ENCODE data around the gene VAT1L. TPM values are rescaled to one million over a fixed set of nuclear protein-coding genes. Genes with fewer than 3 reads are reported as not detected.

VAT1L gene
- total and polyA plus RNA-seq, 2 experiments from 2014 or later: 6.2 TPM

DNA sequence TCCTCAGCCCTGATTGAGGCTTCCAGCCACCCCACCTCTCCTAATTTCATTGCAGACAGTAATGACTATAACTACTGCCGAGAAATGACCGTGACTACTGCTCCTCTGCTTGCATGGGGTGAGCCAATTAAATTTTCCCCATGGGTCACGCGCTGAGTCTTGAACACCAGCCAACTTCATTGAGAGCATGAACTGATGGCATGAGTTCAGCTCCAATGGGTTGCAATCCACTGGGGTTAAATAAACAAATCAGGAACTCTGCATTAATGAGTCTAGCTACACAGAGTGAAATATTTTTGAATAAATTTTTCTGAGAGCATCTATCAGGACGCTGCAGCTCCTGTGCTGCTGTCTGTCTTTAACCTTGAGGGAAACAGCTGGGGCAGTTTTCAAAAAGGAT is 172.4 kb downstream of the VAT1L start:
- Histone ChIP-seq H3K4me3 (no peak overlapping the region), H3K9me2 (ENCODE audit: insufficient read depth) (no peaks in the 10 kb centered on the region), H3K9me3 (ENCODE audit: low read depth) (no peaks in the 10 kb centered on the region), H4K20me1 (ENCODE audit: insufficient read depth) (no peaks in the 10 kb centered on the region), H3K27ac (no peak overlapping the region), H3K9ac (no peak overlapping the region), H3K4me2 (ENCODE audit: unreplicated experiment) (no peak overlapping the region), H3F3A (ENCODE audit: insufficient read depth) (no peaks in the 10 kb centered on the region), H3K79me2 (ENCODE audit: insufficient read depth) (no peaks in the 10 kb centered on the region), H3K4me1 (ENCODE audit: insufficient read depth) (no peaks in the 10 kb centered on the region), H3K27me3 (replicated peaks; ENCODE audit: insufficient read depth) (no peaks in the 10 kb centered on the region), H2AFZ (no peak overlapping the region), H3K36me3 (ENCODE audit: low read depth) (no peaks in the 10 kb centered on the region)
- no peak for TF ChIP-seq EZH2phosphoT487 (IDR thresholded peaks at IDR 0.05; ENCODE audit: insufficient read depth, low read depth)
- no peak for TF ChIP-seq EZH2 (IDR thresholded peaks at IDR 0.05; ENCODE audit: insufficient read depth, poor library complexity, severe bottlenecking)
- DNase-seq: no peak
- in situ Hi-C loops (cut with MboI): no loop called here
- WGBS, 2 experiments (ENCODE audit: low coverage in 1 of 2, low lambda C conversion rate in 2 of 2, missing lambda C conversion rate in 2 of 2): 80 to 86% methylated on average over 5 of the region's 5 CpGs

DNA sequence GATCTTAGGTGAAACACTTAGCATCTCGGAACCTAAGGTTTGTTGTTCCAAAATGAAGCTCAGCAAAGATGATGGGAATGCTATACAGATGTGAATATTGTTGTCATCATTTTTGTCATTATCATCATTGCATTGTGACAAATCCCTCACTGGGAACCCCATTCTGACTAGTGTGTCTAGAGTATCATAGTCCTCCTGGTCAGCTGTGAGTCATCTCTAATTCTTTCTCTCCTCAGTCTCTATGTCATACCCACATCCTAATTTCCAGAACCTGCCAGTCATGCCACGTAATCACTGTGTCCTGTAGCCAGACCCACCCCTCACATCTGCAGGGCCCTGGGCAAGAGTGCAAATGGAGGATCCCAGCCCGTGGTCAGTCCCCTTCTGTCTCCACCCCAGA is 173.4 kb downstream of the VAT1L start:
- Histone ChIP-seq H3K36me3 (ENCODE audit: low read depth) (no peaks in the 10 kb centered on the region), H3K9me3 (ENCODE audit: low read depth) (no peaks in the 10 kb centered on the region), H4K20me1 (ENCODE audit: insufficient read depth) (no peaks in the 10 kb centered on the region), H3K4me1 (ENCODE audit: insufficient read depth) (no peaks in the 10 kb centered on the region), H2AFZ (no peak overlapping the region), H3K9ac (no peak overlapping the region), H3K4me2 (ENCODE audit: unreplicated experiment) (no peak overlapping the region), H3K79me2 (ENCODE audit: insufficient read depth) (no peaks in the 10 kb centered on the region), H3K4me3 (no peak overlapping the region), H3K27me3 (replicated peaks; ENCODE audit: insufficient read depth) (no peaks in the 10 kb centered on the region), H3F3A (ENCODE audit: insufficient read depth) (no peaks in the 10 kb centered on the region), H3K9me2 (ENCODE audit: insufficient read depth) (no peaks in the 10 kb centered on the region), H3K27ac (no peak overlapping the region)
- TF ChIP-seq EZH2 (IDR thresholded peaks at IDR 0.05; ENCODE audit: insufficient read depth, poor library complexity, severe bottlenecking): no peak
- peak; percentile 57 for DNase-seq
- WGBS, 2 experiments (ENCODE audit: low coverage in 1 of 2, low lambda C conversion rate in 2 of 2, missing lambda C conversion rate in 2 of 2): 58 to 62% methylated on average over 3 of the region's 3 CpGs
- in situ Hi-C loops (cut with MboI): no loop called here

DNA sequence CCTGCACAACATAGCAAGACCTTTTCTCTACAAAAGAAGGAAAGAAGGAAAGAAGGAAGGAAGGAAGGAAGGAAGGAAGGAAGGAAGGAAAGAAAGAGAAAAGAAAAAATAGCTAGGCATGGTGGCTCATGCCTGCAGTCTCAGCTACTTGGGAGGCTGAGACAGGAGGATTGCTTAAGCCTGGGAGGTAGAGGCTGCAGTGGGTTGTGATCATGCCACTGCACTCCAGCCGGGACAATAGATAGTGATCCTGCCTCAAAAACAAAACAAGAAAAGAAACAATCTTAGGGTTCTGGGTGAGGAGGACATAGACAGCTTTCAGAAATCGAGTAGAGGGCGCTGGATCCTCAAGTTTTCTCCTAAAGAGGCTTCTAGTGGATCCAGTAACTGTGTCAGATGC is 174.3 kb downstream of the VAT1L start:
- DNase-seq: no peak
- no peaks in the 10 kb centered on the region for H3K27me3 ChIP-seq (replicated peaks; ENCODE audit: insufficient read depth)
- H3K36me3 ChIP-seq (ENCODE audit: low read depth): no peaks in the 10 kb centered on the region
- no peaks in the 10 kb centered on the region for H3F3A ChIP-seq (ENCODE audit: insufficient read depth)
- H3K27ac ChIP-seq: no peak overlapping the region
- H3K4me3 ChIP-seq: no peak overlapping the region
- no peak overlapping the region for H2AFZ ChIP-seq
- 80 to 92% methylated on average over 3 of the region's 3 CpGs for WGBS, 2 experiments (ENCODE audit: low coverage in 1 of 2, low lambda C conversion rate in 2 of 2, missing lambda C conversion rate in 2 of 2)
- H3K4me1 ChIP-seq (ENCODE audit: insufficient read depth): no peaks in the 10 kb centered on the region
- H3K79me2 ChIP-seq (ENCODE audit: insufficient read depth): no peaks in the 10 kb centered on the region
- in situ Hi-C loops (cut with MboI): no loop called here
- H3K9me3 ChIP-seq (ENCODE audit: low read depth): no peaks in the 10 kb centered on the region
- TF ChIP-seq EZH2 (IDR thresholded peaks at IDR 0.05; ENCODE audit: insufficient read depth, poor library complexity, severe bottlenecking): no peak
- no peak for TF ChIP-seq EZH2phosphoT487 (IDR thresholded peaks at IDR 0.05; ENCODE audit: insufficient read depth, low read depth)
- H4K20me1 ChIP-seq (ENCODE audit: insufficient read depth): no peaks in the 10 kb centered on the region
- H3K4me2 ChIP-seq (ENCODE audit: unreplicated experiment): no peak overlapping the region
- H3K9ac ChIP-seq: no peak overlapping the region
- H3K9me2 ChIP-seq (ENCODE audit: insufficient read depth): no peaks in the 10 kb centered on the region

DNA sequence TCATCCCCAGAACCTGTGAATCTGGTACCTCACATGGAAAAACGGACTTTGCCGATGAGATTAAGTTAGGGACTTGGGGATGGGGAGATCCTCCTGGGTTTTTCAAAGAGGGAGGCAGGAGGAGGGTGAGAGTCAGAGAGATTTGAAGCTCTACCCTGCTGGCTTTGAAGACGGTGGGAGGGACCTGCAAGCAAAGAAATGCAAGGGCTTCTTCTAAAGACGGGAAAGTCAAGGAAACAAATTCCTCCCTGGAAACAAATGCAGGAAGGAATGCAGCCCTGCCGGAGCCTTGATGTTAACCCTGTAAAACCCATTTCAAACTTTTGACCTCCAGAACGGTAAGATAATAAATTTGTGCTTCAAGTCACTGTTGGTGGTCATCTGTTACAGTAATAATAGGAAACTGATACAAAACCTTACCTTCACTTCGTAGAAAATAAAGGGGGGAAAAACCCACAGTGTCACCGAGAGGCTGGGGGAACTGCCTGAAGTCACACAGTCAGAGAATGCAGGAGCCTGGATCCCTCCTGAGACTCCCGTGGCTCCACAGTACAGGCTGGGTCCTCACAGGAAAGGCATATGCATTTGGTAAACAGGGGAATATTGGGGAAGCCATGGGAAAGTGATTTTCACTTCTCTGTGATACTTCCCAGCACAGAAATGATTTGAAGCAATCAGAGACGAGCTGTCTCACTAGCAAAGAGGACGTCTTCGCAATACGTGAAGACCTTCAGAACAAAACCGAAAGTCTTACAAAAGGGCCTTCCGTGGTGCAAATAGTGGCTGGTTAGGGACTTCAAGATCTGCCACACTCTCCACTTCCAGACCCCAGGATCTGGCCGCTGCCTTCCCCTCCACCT is 175.1 kb downstream of the VAT1L start:
- H2AFZ ChIP-seq: no peak overlapping the region
- H3K79me2 ChIP-seq (ENCODE audit: insufficient read depth): no peaks in the 10 kb centered on the region
- no peak overlapping the region for H3K9ac ChIP-seq
- H4K20me1 ChIP-seq (ENCODE audit: insufficient read depth): no peaks in the 10 kb centered on the region
- TF ChIP-seq EZH2phosphoT487 (IDR thresholded peaks at IDR 0.05; ENCODE audit: insufficient read depth, low read depth): no peak
- no peak for TF ChIP-seq EZH2 (IDR thresholded peaks at IDR 0.05; ENCODE audit: insufficient read depth, poor library complexity, severe bottlenecking)
- H3K4me3 ChIP-seq: no peak overlapping the region
- in situ Hi-C loops (cut with MboI): no loop called here
- no peak overlapping the region for H3K27ac ChIP-seq
- H3K27me3 ChIP-seq (replicated peaks; ENCODE audit: insufficient read depth): no peaks in the 10 kb centered on the region
- no peak overlapping the region for H3K4me2 ChIP-seq (ENCODE audit: unreplicated experiment)
- no peaks in the 10 kb centered on the region for H3K9me3 ChIP-seq (ENCODE audit: low read depth)
- 63 to 67% methylated on average over 16 of the region's 16 CpGs for WGBS, 2 experiments (ENCODE audit: low coverage in 1 of 2, low lambda C conversion rate in 2 of 2, missing lambda C conversion rate in 2 of 2)
- H3F3A ChIP-seq (ENCODE audit: insufficient read depth): no peaks in the 10 kb centered on the region
- no peak for DNase-seq
- no peaks in the 10 kb centered on the region for H3K4me1 ChIP-seq (ENCODE audit: insufficient read depth)
- H3K36me3 ChIP-seq (ENCODE audit: low read depth): no peaks in the 10 kb centered on the region
- H3K9me2 ChIP-seq (ENCODE audit: insufficient read depth): no peaks in the 10 kb centered on the region
